K562 (cell line): ENCODE data around the gene ANXA7. TPM values are rescaled to one million over a fixed set of nuclear protein-coding genes. Genes with fewer than 3 reads are reported as not detected.
A peak's percentile ranks its signal among the peaks of the same experiment; 100 is the strongest.

Experiments
- ATAC-seq: fragments of 200-7000 bp; cut with Tn5 transposase; 3 replicates; pipeline ENCODE4 v1.9.1; 2020; ENCODE audit warnings: moderate library complexity
- BruUV-seq: library from RNA; stranded (reverse); fragments of 400-500 nt; replicated peaks from 2 replicates; lab custom pipeline; 2021; lab: Mats Ljungman, UMichigan
- CTCF ChIA-PET: fragments of 300-600 bp; formaldehyde crosslinking; extraction: SDS; loops from one replicate; lab custom pipeline; 2021; ENCODE audit warnings: low intra/inter-chr PET ratio; lab: Yijun Ruan, JAX
- POLR2A ChIA-PET: fragments of 300-600, 350-650 bp; sonication (Branson Sonifier 250); formaldehyde crosslinking; extraction: SDS; loops from one replicate; lab custom pipeline; 2021; ENCODE audit warnings: antibody characterized with exemption, inconsistent platforms; lab: Yijun Ruan, JAX
- DNase-seq, 4 experiments: peaks; one replicate each; pipeline versions ENCODE4 v3.0.0 to v3.0.0-alpha.2; 2011 to 2018; ENCODE audit warnings: low spot score in 3 of 4, mixed read lengths in 3 of 4; ENCODE audit errors: extremely low read depth in 1 of 4
- FAIRE-seq: peaks from 2 replicates; lab custom pipeline; 2011; peaks lifted over from hg19 to GRCh38; lab: Jason Lieb, UNC
- H2AFZ ChIP-seq: 2 replicates; pipeline ENCODE4 v1.6.0; 2011; ENCODE audit warnings: low read depth, low read length, control low read depth, inconsistent platforms
- H3K27ac ChIP-seq: fragments of 200-600 bp; 3 replicates; pipeline ENCODE4 v1.8.0; 2011; ENCODE audit warnings: low read depth, mild to moderate bottlenecking, control low read depth, inconsistent platforms, low read length, moderate library complexity, mixed read lengths; ENCODE audit errors: extremely low read depth
- H3K27me3 ChIP-seq, 2 experiments: fragments of 300-600 bp in 1 of 2; 2 replicates in 1 of 2; 3 replicates in 1 of 2; pipeline versions ENCODE4 v1.6.0 to v1.8.0; 2011; ENCODE audit warnings: inconsistent platforms in 2 of 2, low read length in 2 of 2, mild to moderate bottlenecking in 1 of 2, mixed read lengths in 1 of 2, moderate library complexity in 1 of 2; ENCODE audit not compliant: control insufficient read depth in 2 of 2, insufficient read depth in 2 of 2
- H3K36me3 ChIP-seq: fragments of 300-600 bp; 3 replicates; pipeline ENCODE4 v1.8.0; 2011; ENCODE audit warnings: mild to moderate bottlenecking, low read length, inconsistent platforms; ENCODE audit not compliant: control insufficient read depth, insufficient read depth
- H3K4me1 ChIP-seq, 2 experiments: fragments of 200-600 bp in 1 of 2; replicated peaks in 1 of 2; 2 replicates in 1 of 2; 3 replicates in 1 of 2; pipeline versions ENCODE4 v1.5.1 to v1.8.0; 2011; ENCODE audit warnings: inconsistent platforms in 2 of 2, low read length in 2 of 2, mild to moderate bottlenecking in 1 of 2, mixed read lengths in 1 of 2, moderate library complexity in 1 of 2; ENCODE audit not compliant: control insufficient read depth in 2 of 2, insufficient read depth in 2 of 2
- H3K4me2 ChIP-seq: 2 replicates; pipeline ENCODE4 v1.6.1; 2011; ENCODE audit warnings: low read length, control low read depth, inconsistent platforms, mixed read lengths; ENCODE audit not compliant: insufficient read depth
- H3K4me3 ChIP-seq: fragments of 200-600 bp; sonication (generic), shearing (Covaris generic); 2 replicates; pipeline ENCODE4 v1.5.1; 2016; ENCODE audit warnings: control low read depth, inconsistent platforms
- H3K79me2 ChIP-seq: fragments of 200-600 bp; 3 replicates; pipeline ENCODE4 v1.8.0; 2011; ENCODE audit warnings: low read length, inconsistent platforms; ENCODE audit not compliant: control insufficient read depth, insufficient read depth
- H3K9ac ChIP-seq, 2 experiments: 2 replicates each; pipeline versions ENCODE4 v1.6.0 to v1.6.1; 2011; ENCODE audit warnings: low read depth in 2 of 2, low read length in 2 of 2, control low read depth in 1 of 2, inconsistent platforms in 1 of 2, mild to moderate bottlenecking in 1 of 2, mixed read lengths in 1 of 2; ENCODE audit not compliant: insufficient read depth in 1 of 2
- H3K9me1 ChIP-seq: one replicate; pipeline ENCODE4 v1.6.0; 2011; ENCODE audit warnings: inconsistent platforms, mild to moderate bottlenecking, low read length, moderate library complexity; ENCODE audit not compliant: control insufficient read depth, insufficient read depth
- H3K9me3 ChIP-seq: replicated peaks from 2 replicates; pipeline ENCODE4 v1.5.1; 2011; ENCODE audit warnings: low read depth, low read length, inconsistent platforms; ENCODE audit not compliant: control insufficient read depth, insufficient read depth
- H4K20me1 ChIP-seq: replicated peaks from 2 replicates; pipeline ENCODE4 v1.6.1; 2011; ENCODE audit warnings: low read length, inconsistent platforms, mixed read lengths; ENCODE audit not compliant: control insufficient read depth, insufficient read depth
- BRF1 ChIP-seq: IDR thresholded peaks from 3 replicates; pipeline ENCODE4 v1.6.1; 2011; ENCODE audit warnings: borderline replicate concordance, mild to moderate bottlenecking; ENCODE audit not compliant: insufficient read length; ENCODE audit errors: extremely low read depth
- EZH2 ChIP-seq: IDR thresholded peaks from 2 replicates; pipeline ENCODE4 v1.6.1; 2012; ENCODE audit warnings: low read depth, mild to moderate bottlenecking, inconsistent platforms, low read length, borderline replicate concordance
- KDM5B ChIP-seq: fragments of 200-600 bp; sonication (generic); IDR thresholded peaks from 2 replicates; pipeline ENCODE4 v1.6.1; 2012; ENCODE audit warnings: low read depth, mild to moderate bottlenecking, moderate library complexity, low read length, control low read depth, inconsistent platforms; ENCODE audit not compliant: insufficient replicate concordance
- NFE2 ChIP-seq: IDR thresholded peaks from 2 replicates; pipeline ENCODE4 v1.6.1; 2014; ENCODE audit warnings: antibody characterized with exemption, low read depth
- RBM25 ChIP-seq: fragments of 200-400 bp; formaldehyde crosslinking; IDR thresholded peaks from 2 replicates; pipeline ENCODE4 v1.6.1; 2018; ENCODE audit warnings: low read length, low read depth, moderate library complexity; ENCODE audit not compliant: severe bottlenecking
- SIN3B ChIP-seq: fragments of 450-650 bp; IDR thresholded peaks from 2 replicates; pipeline ENCODE4 v1.6.1; 2017; ENCODE audit warnings: low read depth, mild to moderate bottlenecking, moderate library complexity
- SMAD3 ChIP-seq: fragments of 450-650 bp; formaldehyde crosslinking; conservative IDR thresholded peaks from 2 replicates; pipeline ENCODE4 v1.4.0; 2020; ENCODE audit warnings: mild to moderate bottlenecking
- TFAM ChIP-seq: fragments of 250-450 bp; sonication (Bioruptor Pico); conservative IDR thresholded peaks from 2 replicates; pipeline ENCODE4 v1.5.0; 2021; ENCODE audit warnings: mild to moderate bottlenecking, moderate library complexity
- TOE1 ChIP-seq, 2 experiments: fragments of 450-650 bp in 1 of 2; sonication (generic) in 1 of 2; formaldehyde crosslinking in 1 of 2; IDR thresholded peaks; 2 replicates each; pipeline versions ENCODE4 v1.7.1 to v1.8.0; 2016 to 2022; ENCODE audit warnings: borderline replicate concordance in 2 of 2, mild to moderate bottlenecking in 2 of 2, antibody characterized with exemption in 1 of 2, inconsistent platforms in 1 of 2, low read depth in 1 of 2, missing genetic modification reagents in 1 of 2, moderate library complexity in 1 of 2
- VEZF1 ChIP-seq: fragments of 200-800 bp; sonication (Bioruptor generic); IDR thresholded peaks from 2 replicates; pipeline ENCODE4 v1.6.1; 2017; ENCODE audit warnings: missing genetic modification characterization, missing compliant biosample characterization
- ZNF280A ChIP-seq: fragments of 450-650 bp; IDR thresholded peaks from 2 replicates; pipeline ENCODE4 v1.6.1; 2018; ENCODE audit warnings: mild to moderate bottlenecking, low read depth; ENCODE audit not compliant: partially characterized antibody
- ZNF75A ChIP-seq: fragments of 450-650 bp; formaldehyde crosslinking; IDR thresholded peaks from 2 replicates; pipeline ENCODE4 v1.4.0; 2020; ENCODE audit warnings: mild to moderate bottlenecking
- WGBS: fragments of 100-300 bp; shearing (Covaris generic); methylation state at CpG from one replicate; pipeline ENCODE4 v1.1.6; 2016; ENCODE audit warnings: low coverage, mixed read lengths; ENCODE audit not compliant: insufficient coverage; ENCODE audit errors: missing lambda C conversion rate; 5-methylcytosine and 5-hydroxymethylcytosine counted together
- in situ Hi-C: fragments of 300-500 bp; cut with MboI; formaldehyde crosslinking; loops from 4 replicates; pipeline ENCODE4 v1.15.0; 2018; ENCODE audit warnings: inconsistent platforms, mixed read lengths
- intact Hi-C: fragments of 100-400 bp; cut with micrococcal nuclease; formaldehyde crosslinking; loops from 2 replicates; pipeline ENCODE4 v1.14.2; 2022
- polyA plus RNA-seq, 8 experiments: library from polyadenylated mRNA; depleted of rRNA in 4 of 8; stranded (reverse) in 5 of 8; unstranded in 3 of 8; fragments of >200 nt; fragmentation: Nextera tagmentation in 2 of 8; fragmentation: Illumina TruSeq in 1 of 8; extraction: Ambion mirVana in 2 of 8; extraction: Trizol in 1 of 8; gene quantifications; 2 replicates each; pipeline versions ENCODE4 v1.2.1 to v1.2.3, GENCODE V29; 2011 to 2014; ENCODE audit warnings: inconsistent platforms in 1 of 8, missing spikeins in 1 of 8
- total RNA-seq, 7 experiments: library from RNA; depleted of rRNA in 6 of 7; stranded (reverse); fragments of >200 nt in 6 of 7; fragmentation: Illumina TruSeq in 2 of 7; extraction: Trizol in 2 of 7; gene quantifications; 2 replicates each; pipeline versions ENCODE4 v1.2.1 to v1.2.3, GENCODE V29; 2011 to 2021; ENCODE audit warnings: low replicate concordance in 1 of 7

ANXA7 gene
- total and polyA plus RNA-seq, 9 of the 15 experiments (the other 6 are each of a cell fraction or from before 2014, with no cell fraction given) = 81.6 to 157 (median 122) TPM

GRCh38 chr10:73357821-73358220, 56.0 kb downstream of the ANXA7 start:
- Histone ChIP-seq H3K9ac (no peak overlapping the region), H3K4me1 (no peaks in the 10 kb centered on the region; a peak in 1 of 5 replicates), H4K20me1 (no peaks in the 10 kb centered on the region), H3K4me3 (no peak overlapping the region), H2AFZ (no peak overlapping the region), H3K9me1 (no peaks in the 10 kb centered on the region), H3K27me3 (no peaks in the 10 kb centered on the region), H3K9me3 (no peaks in the 10 kb centered on the region), H3K36me3 (no peaks in the 10 kb centered on the region; the same call in 2 of the 3 replicates), H3K4me2 (no peak overlapping the region), H3K27ac (no peak overlapping the region), H3K79me2 (no peaks in the 10 kb centered on the region)
- TF ChIP-seq SIN3B (no peak), BRF1 (no peak), RBM25 (peak; percentile 63), KDM5B (no peak), ZNF75A (CRISPR knock-in tag) (no peak)
- in situ Hi-C loops (no loop called here), intact Hi-C loops (no loop called here)
- peak; percentile 59 for FAIRE-seq
- ChIA-PET CTCF (no interaction called here), POLR2A (interaction anchor here (0.6 to 2.3 kb wide), 4 partner anchors 9 to 569 kb away, joined by 3 to 8 read pairs (median 4); partner anchors contain the start of gene DNAJC9)
- no TSS peak for BruUV-seq
- DNase-seq = no peak
- no peak for ATAC-seq
- WGBS = 67% methylated on average over 5 of the region's 5 CpGs

- no peak for ATAC-seq
- Histone ChIP-seq H3K9me3 (no peaks in the 10 kb centered on the region), H3K27ac (no peak overlapping the region), H3K36me3 (no peaks in the 10 kb centered on the region; the same call in 2 of the 3 replicates), H3K27me3 (no peaks in the 10 kb centered on the region), H3K4me2 (no peak overlapping the region), H3K4me1 (no peaks in the 10 kb centered on the region; a peak in 1 of 5 replicates), H3K9me1 (no peaks in the 10 kb centered on the region), H3K4me3 (no peak overlapping the region), H3K9ac (no peak overlapping the region), H4K20me1 (no peaks in the 10 kb centered on the region), H2AFZ (no peak overlapping the region), H3K79me2 (no peaks in the 10 kb centered on the region)
- ChIA-PET CTCF (no interaction called here), POLR2A (interaction anchor here (0.9 to 2.3 kb wide), 3 partner anchors 10 to 110 kb away, joined by 4 to 8 read pairs (median 5); partner anchors contain the start of gene DNAJC9)
- WGBS = 28% methylated on average over 4 of the region's 4 CpGs
- in situ Hi-C loops = no loop called here
- BruUV-seq = no TSS peak
- intact Hi-C loops = no loop called here
- DNase-seq = no peak
- FAIRE-seq = no peak
- TF ChIP-seq NFE2 (no peak), ZNF280A (no peak), TFAM (CRISPR knock-in tag) (no peak), TOE1 (IDR thresholded peaks at IDR 0.05; ENCODE audit: borderline replicate concordance) (no peak), TOE1 (CRISPR knock-in tag; IDR thresholded peaks at IDR 0.05; ENCODE audit: borderline replicate concordance, low read depth) (no peak), VEZF1 (no peak), EZH2 (no peak), SMAD3 (no peak)
Measured at GRCh38 chr10:73357166-73357565, 56.7 kb downstream of the ANXA7 start.
